Stimulated activated CD4-positive, alpha-beta T cell treated with anti-CD3 and anti-CD28 coated beads, Interleukin-12 subunit alpha, Interleukin-12 subunit beta, amount 100 ng/mL, for 24 hours (primary cell): ENCODE measurements around the gene GRID2.

Experiments used
- DNase-seq, 2 experiments: peaks; one replicate each; pipeline ENCODE4 v3.0.0-alpha.2; 2020; ENCODE audit warnings: low read depth in 2 of 2

Gene GRID2

DNA sequence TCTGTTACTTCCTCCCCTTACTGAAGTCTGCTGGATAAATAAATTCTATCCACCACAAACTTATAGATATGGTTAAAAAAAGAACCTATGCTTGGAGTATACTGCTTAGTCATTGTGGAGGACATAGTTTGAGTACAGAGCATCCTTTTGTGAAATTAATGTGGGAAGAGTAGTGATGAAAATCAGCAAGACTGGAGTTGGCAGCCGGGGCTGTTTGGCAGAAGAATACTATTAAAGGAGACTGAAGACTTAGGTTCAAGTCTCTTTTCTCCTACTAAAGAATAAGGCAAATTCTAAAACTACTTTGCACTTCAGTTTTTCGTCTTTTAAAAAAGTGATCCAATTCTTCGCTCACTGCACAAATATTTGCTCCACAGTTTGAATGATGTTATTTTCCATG, 1198.2 kb downstream of the GRID2 start:
- DNase-seq = no peak

DNA sequence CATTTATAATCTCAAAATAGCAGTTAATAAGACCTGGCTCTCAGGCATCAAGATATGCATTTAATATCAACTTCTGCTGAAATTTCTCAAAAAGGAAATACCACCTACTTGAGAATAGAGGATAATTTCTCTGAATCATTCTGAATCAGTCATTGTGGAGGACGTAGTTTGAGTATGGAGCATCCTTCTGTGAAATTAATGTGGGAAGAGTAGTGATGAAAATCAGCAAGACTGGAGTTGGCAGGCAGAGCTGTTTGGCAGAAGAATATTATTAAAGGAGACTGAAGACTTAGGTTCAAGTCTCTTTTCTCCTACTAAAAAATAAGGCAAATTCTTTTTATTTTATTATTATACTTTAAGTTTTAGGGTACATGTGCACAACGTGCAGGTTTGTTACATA, 1199.2 kb downstream of the GRID2 start:
- no peak for DNase-seq

DNA sequence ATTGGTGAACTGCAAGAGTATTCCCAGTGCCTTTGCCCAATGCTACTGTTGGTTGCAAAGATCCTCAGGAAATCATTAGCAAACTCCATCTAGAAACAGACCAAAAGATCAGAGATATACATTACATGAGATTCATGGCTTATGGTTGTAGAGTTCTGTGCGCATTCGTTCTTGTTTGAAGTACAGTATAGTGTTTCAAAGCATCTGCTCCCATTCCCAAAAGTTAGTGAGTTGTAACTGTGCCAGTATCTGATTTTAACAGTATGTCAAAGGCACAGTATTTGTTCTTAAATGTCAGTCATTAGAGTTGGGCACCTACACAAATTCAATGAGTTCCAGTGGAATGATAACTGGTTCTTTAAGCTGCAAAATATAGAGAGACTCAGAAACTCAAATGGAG, 1210.1 kb downstream of the GRID2 start:
- no peak for DNase-seq

DNA sequence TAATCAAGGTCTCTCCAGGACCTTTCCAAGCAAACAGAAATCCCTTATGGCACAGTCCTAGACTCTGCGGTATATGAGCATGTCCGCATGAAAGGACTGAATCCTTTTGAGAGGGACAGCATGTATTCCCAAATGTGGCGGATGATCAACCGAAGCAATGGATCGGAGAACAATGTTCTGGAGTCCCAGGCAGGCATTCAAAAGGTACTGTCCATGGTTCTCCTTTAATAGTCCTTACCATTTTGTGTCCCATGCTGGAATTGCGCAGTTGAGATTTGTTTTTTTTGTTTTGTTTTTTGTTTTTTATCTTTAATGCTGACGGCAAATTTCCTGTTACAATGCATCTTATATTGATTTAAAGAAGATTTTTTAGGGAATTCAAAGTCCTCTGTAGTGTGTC, 1211.4 kb downstream of the GRID2 start:
- DNase-seq = no peak

DNA sequence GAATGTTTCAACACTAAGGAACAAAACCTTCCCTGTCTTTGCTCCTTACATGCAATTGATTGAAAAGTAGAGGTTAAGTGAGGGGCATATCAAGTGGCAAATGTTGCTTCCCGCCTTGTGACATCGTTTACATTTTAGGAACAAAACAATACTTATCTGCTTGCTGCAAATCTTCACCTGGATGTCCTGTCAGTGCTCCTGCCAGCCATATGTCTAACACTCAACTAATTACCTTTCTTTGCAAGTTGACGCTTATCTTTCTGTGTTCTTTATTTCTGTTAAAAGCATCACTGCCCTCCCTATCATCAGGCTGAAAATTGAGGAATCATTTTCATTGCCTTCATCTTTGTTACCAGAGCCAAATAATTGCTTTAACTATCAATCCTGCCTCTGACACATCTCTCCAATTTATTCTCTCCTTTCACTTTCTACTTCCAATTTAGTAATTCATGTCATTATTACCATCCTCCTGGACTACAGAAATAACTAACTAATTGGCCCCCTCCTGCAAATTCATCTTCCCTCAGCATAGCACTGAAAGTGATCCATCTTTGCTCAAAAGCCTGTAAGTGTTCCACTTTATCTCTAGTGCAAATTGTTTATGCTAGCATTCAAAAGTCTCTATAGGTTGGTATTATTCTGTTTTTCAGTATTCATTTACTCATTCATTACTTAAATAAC, 1226.1 kb downstream of the GRID2 start:
- no peak for DNase-seq

DNA sequence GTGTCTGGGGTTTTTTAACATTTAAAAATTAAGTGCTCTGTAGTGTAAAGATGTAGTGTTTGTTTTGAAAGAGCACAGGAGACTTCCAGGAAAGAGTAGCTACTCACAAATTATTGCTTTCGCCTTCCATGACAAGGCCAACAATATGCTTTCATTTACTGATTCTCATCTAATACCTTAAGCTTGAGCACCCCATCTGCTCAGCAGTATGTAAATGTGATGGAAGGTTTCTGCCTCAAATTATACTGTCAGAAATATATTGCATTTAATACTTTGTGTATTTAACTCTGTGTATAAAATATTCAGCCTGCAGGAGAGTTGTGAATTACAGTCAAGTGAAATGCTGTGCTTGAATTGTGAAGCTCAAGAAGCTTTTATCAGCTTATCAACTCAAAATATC, 1228.5 kb downstream of the GRID2 start:
- DNase-seq = no peak

DNA sequence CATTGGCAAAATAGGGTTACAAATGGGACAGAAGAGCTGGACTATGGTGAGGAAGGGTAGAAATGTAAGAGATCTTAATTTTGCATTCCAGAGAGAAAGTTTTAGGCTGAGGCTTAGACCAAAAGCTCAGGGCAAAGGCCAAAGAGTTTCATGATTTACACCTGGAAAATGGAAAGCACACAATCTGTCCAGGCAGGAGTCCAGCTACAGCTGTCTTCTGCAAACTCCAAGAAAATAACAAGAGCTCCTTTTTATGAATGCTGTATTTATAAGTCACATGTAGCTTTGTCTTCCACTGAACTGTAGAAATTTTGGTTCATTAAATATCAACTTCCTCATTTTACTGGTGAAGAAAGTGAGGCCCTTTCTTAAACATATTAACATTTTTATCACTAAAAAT, 1236.8 kb downstream of the GRID2 start:
- no peak for DNase-seq

DNA sequence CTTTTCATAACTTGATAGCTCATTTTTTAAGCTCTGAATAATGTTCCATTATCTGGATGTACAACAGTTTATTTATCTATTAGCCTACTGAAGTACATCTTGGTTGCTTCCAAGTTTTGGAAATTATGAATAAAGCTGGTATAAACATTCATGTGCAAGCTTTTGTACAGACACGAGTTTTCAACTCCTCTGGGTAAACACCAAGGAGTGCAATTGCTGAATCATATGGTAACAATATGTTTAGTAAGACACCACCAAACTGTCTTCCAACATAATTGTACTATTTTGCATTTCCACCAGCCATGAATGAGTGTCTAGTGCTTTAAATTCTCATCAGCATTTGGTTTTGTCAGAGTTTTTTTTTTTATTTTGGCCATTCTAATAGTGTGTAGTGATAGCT, 1258.1 kb downstream of the GRID2 start:
- DNase-seq = no peak

DNA sequence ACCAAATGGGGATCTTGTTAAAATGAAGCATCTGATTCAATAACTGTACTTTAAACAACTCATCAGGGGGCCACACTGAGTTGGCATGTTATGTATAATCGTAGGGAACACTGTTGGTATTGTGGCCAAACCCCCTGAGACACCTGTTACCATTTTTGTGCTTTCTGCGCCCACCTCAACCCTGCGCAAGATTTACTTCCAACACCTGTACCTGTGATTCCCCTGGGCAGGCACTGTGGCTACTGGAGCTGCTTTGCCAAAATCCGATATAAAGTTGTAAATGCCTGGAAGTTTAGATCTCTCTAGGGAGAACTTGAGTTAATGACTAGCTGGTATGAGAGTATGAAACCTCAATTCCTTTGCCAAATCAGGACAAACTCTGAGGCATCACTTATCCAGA, 1265.0 kb downstream of the GRID2 start:
- no peak for DNase-seq

DNA sequence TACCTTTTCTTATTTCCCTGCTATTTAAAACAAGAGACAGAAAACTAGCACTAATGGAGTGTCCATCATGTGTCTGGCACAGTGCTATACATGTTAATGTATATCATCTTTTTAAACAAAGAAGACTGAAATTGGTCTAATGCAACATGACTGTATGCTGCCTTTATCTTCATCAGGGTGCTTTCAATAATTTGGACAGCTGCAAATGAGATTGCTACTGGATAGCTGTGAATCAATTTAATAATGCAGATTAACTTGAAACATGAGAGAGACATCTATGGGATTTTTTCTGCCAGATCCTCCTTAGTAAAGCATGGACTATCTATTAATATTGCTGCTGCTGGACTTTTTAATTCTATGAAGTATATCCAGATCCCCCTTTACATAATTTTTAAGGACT, 1269.5 kb downstream of the GRID2 start:
- DNase-seq = no peak

DNA sequence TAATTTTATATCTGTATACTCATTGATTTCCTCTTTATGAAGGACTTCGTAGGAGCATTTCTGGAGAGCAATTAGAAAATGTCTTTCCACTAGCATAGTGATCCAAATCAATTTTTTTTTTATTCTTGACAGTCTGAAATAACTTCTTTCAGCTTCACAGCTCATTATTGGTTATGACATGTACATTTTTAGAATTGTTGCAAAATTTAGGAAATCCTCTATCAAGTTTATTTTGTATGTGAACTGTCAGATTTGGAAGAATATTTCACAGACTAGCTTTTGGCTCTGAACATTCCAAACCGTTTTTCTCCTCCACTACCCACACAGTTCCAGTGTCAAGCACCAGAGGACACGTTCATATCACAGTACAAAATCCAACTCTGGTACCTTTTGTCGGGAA, 1275.2 kb downstream of the GRID2 start:
- DNase-seq = no peak

DNA sequence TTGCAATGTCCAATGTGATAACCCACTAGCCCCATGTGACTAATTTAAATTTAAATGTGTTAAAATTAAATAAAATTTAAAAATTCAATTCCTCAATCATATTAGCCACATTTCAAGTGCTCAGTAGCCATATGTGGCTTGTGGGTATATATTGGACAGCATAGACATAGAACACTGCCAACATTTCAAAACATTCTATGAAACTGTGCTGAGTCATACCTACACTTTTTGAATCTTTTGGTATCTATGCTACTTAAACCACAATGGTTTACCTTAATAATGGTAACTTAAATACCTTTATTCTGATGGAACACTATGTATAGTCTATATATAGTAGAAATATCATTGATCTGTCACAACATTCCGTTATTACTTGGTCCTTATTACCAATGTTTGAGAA, 1301.4 kb downstream of the GRID2 start:
- DNase-seq = no peak

DNA sequence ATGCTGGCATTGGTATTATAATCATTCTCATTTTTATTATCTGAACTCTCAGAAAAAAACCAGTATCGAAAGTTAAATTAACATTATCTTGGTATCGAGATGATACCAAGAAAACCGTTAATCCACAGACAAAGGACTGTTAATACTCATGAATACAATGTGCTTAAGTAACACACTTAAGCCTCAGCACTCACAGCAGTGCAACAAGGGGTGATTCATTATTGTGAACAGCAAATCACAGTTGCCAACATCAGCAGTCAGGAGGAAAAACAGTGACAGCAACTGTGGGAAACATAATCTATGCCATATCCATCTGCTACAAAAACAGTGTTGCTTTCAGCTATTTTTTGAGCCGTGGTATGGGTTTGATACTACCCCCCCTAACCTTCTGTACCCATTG, 1313.8 kb downstream of the GRID2 start:
- DNase-seq = no peak

DNA sequence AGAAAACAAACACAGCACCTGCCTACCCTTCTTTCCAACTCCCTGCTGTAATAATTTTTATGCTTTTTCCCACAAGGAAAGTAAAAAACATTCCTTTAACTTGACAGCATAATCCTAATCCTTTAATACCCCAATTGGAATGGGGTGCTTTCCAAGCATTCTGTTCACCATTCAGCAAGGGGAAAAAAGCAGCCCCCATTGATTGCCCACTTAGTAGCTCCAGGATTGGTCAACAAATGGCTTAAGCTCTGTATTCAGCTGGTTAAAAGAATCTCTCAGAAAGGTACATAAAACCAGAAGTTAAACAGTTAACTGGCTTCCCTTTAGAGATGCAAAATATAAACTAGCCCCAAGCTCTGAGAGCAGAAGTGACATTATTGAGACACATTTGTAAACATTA, 1330.0 kb downstream of the GRID2 start:
- no peak for DNase-seq

DNA sequence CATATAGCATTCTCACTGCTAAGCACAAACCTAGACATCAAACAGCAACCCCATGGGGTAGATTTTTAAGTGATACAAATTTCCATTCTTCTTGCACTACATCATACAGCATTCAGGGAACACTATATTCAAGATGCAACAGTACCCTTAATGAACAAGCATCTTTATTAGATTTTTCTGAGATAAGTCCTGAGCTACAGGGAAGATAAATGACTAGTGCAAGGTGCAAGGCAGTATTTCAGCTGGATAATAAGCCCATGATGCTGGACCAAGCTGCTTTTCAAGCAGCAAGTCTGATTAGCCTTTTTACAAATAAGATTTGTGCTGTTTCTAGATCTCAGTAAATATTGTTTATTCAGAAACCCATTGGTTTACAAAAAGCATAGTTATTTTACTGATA, 1332.2 kb downstream of the GRID2 start:
- DNase-seq = no peak

DNA sequence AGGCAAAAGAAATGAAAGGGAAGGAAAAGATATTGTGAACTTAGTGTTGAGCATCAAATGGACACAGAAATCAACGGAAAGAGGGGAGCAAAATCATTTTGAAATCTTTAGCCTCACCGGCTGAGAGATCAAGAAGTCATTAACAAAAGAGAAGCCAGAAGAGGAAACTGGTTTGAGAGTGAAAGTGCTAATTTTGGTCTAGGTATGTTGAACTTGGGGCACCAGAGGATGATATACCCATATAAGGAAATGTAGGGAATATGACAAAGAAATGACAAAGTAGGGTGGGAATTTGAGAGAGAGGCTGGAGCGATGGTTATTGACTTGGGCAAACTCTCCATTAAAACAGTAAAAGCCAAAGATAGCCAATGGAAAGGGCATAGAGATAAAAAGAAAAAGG, 1341.4 kb downstream of the GRID2 start:
- no peak for DNase-seq

DNA sequence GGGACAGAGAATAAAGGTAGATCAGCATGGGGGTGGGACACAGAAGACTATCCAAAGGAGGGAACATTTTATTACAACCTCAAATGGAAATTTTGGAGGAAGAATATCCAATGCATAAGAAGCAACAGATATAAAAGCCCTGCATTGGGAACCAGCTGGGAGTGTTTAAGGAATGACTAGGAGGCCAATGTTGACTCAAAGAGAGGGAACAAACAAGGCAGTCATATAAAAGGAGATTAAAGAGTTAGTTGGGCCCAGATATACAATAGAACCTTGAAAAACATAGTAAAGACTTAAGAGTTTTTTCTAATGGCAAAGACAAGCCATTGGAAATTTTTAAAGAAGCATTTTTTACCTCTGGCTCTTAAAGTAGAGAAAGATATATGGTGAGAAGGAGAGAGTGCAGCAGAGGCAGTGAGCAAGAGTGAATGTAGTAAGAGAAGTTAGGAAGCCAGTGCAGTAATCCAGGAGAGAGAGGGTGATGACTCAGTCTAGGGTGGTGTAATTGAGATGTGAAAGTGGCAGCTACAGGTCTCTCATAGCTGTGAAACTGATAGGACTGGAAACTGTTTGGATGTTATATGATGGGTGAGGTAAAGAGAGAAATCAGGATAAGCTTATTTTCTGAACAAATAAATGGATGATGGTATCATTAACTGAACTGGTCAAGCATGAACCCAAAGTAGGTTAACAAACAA, 1342.6 kb downstream of the GRID2 start:
- no peak for DNase-seq

DNA sequence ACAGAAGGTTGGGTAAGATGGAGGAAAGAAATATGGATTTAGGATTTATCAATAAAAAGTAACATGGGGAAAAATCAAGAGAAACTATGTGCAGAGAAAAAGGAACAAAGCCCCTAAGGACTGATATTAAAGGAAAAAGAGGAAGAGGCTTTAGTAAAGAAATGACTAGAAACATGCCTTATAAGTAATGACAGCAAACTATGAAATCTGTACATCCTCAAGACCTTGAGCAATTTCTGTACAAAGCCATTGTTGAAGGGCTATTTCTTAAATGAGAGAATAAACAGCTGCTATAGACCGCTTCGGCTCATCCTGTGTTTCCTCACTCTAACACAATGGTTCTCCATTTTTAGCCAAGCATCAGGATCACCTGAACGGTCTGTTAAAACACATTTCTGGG, 1344.5 kb downstream of the GRID2 start:
- no peak for DNase-seq

DNA sequence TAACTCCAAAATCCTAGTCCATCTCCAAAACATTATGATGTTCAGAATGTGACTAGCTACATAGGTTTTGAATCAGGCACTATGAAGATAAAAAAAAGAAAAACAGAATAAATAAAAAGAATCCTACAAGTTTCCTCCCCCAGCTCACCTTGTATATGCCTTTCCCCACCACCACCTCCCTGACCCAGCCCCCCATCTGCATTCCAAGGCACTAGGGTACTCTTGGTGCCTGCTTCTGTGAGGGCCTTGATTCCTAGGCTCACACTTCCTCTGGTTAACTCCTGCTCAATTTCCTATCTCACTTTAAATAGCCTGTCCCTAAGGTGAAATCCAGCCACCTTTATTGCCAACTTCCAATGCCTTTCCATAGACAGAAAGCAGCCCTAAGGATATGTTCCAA, 1346.1 kb downstream of the GRID2 start:
- no peak for DNase-seq

DNA sequence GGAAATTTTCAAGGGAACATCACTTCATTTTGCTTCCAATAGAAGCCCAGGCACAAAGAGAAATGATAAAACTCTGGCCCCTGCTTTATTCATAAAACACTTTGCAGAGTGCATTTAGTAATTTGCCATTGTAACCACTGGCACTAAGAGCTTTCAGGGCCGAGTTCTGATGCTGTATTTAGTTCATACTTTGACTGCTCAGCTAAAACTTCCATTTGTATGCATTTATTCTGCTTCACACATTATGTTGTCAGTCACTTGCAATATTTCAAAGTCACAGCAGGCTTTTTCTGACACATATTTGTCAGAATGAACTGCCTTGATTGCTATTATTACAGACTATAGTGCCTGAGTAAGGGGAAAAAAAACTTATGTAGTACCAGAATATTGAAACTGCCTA, 1350.4 kb downstream of the GRID2 start:
- DNase-seq = no peak

DNA sequence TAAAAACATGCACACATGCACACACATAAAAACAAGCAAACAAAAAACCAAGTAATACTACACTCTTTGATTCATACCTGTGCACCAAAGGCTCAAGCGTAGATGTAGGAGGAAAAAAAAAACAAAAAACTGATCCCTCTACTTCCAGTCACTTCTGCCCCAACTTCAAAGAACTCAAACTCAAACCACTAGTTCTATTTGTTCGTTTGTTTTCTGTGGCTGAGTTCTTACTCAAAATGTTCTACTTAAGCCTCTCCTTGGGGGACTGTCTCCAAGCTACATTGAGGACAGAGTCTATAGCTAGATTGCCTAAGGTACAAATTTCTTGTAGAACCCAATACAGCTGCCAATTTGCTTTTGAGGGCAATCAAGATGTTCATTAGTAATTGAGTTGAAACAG, 1353.8 kb downstream of the GRID2 start:
- no peak for DNase-seq

DNA sequence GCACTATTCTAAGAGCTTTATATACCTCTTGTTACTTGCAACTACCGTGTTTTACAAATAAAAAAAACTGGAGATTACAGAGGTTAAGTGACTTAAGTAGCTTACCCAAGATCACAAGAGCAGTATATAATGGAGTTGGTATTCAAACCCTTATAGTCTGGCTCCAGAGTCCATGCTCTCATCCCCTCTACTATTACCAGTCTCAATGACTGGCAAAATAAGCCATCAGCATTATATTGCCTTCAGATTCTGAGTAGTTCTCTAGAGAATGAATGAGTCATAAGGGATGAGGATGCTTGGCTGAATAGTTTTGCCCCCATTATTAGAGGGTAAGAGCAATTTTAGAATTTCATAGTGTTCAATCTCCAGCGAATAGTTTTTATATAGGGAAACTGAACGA, 1354.7 kb downstream of the GRID2 start:
- no peak for DNase-seq

DNA sequence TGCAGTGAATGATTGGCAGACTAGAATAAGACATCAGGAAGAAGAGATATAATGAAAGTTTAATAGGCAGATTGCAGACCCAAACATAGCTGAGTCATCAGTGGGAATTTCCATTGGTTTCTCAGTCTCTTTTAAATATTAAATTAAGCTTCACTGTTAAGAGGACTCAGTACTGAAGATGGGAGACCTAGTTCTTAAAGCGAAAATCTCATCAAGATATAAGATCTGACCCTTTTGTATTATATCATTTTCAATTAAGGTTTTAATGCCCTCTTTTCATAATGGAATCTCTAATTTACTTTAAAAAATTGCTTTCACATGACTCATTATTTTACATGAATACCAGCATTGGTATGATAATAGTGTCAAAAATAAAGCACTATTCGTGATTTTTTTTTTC, 1355.9 kb downstream of the GRID2 start:
- DNase-seq = no peak

DNA sequence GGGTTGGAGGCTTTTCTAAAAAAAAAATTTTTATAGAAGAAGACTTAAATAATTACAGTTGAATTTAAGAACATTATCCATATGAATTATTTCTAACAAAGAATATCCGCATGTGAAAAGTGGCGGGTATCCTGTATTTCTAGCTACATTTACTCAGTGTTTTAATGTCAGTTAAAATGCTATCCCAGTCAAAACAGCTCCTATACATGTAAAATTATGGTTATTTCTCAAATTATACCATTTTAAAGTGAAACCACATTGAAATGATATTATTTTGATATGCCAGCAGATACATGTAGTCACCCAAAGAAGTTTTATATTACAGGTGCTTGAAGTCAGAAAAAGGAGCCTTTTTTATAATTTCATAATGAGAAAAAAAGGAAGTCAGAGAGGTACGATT, 1356.3 kb downstream of the GRID2 start:
- DNase-seq = no peak
